Hepatocyte (in vitro differentiated cells): ENCODE data around the gene IQCH.

Experiments used
- CTCF ChIP-seq: fragments of 200-600 bp; sonication (generic); IDR thresholded peaks from 2 replicates; pipeline ENCODE4 v1.5.1; 2016; ENCODE audit warnings: antibody characterized with exemption, mild to moderate bottlenecking; ENCODE audit not compliant: poor library complexity
- EZH2 ChIP-seq: fragments of 200-600 bp; sonication (generic); IDR thresholded peaks from 2 replicates; pipeline ENCODE4 v1.6.1; 2016; ENCODE audit warnings: antibody characterized with exemption, mild to moderate bottlenecking, borderline replicate concordance
- EZH2phosphoT487 ChIP-seq: fragments of 200-600 bp; sonication (generic); IDR thresholded peaks from one replicate; pipeline ENCODE4 v1.6.1; 2018; ENCODE audit warnings: antibody characterized with exemption, mild to moderate bottlenecking, low read depth, moderate library complexity; ENCODE audit not compliant: unreplicated experiment, severe bottlenecking

- TF ChIP-seq CTCF: no peak
- no peak for TF ChIP-seq EZH2
- no peak for TF ChIP-seq EZH2phosphoT487
These were observed 167.7 kb downstream of the IQCH start for GRCh38 chr15:67422296-67422695.
